ENCODE measurements around the gene BRSK2.

DNA sequence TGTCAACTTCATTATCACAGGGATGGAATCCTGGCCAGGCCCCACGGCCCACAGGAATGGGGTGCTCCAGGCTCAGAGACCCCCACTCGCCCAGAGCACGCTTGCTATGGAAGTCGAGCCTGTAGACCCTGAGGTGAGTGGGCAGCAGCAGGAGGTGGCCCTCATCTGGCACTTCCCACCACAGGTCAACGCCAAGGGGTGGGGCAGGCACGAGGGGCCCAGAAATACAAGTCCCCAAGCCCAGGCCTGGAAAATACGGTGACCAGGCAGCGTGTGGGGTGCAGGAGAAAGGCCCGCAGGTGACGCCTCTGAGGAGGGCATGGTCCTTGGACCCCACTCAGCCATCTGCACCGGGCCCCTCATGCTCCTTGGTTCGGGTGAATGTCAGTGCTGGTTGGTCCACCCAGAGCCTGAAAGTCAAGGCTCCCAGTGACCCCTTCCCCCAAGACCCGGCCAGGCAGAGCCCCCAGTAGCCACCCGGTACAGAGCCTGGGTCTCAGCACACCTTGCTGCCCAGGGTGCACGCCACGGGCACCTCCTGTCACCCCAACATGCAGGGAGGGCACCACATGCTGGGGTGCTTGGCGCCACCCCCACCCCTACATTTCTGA lies 94.4 kb downstream of the BRSK2 start:
- TF ChIP-seq CEBPB (IDR thresholded peaks at IDR 0.05) (no peak), CREB1 (IDR thresholded peaks at IDR 0.05; ENCODE audit: low read depth) (no peak), EGR1 (IDR thresholded peaks at IDR 0.05) (no peak), RAD21 (IDR thresholded peaks at IDR 0.05; ENCODE audit: low read depth) (no peak), YY1 (IDR thresholded peaks at IDR 0.05; ENCODE audit: low read depth) (no peak), FOXM1 (IDR thresholded peaks at IDR 0.05; ENCODE audit: borderline replicate concordance, low read depth) (no peak), TAF1 (IDR thresholded peaks at IDR 0.05; ENCODE audit: low read depth) (no peak), TCF12 (IDR thresholded peaks at IDR 0.05; ENCODE audit: low read depth) (no peak)
- TF ChIP-seq, protein P1, sequence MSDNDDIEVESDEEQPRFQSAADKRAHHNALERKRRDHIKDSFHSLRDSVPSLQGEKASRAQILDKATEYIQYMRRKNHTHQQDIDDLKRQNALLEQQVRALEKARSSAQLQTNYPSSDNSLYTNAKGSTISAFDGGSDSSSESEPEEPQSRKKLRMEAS (IDR thresholded peaks at IDR 0.05), result no peak
- TF ChIP-seq, protein P2, sequence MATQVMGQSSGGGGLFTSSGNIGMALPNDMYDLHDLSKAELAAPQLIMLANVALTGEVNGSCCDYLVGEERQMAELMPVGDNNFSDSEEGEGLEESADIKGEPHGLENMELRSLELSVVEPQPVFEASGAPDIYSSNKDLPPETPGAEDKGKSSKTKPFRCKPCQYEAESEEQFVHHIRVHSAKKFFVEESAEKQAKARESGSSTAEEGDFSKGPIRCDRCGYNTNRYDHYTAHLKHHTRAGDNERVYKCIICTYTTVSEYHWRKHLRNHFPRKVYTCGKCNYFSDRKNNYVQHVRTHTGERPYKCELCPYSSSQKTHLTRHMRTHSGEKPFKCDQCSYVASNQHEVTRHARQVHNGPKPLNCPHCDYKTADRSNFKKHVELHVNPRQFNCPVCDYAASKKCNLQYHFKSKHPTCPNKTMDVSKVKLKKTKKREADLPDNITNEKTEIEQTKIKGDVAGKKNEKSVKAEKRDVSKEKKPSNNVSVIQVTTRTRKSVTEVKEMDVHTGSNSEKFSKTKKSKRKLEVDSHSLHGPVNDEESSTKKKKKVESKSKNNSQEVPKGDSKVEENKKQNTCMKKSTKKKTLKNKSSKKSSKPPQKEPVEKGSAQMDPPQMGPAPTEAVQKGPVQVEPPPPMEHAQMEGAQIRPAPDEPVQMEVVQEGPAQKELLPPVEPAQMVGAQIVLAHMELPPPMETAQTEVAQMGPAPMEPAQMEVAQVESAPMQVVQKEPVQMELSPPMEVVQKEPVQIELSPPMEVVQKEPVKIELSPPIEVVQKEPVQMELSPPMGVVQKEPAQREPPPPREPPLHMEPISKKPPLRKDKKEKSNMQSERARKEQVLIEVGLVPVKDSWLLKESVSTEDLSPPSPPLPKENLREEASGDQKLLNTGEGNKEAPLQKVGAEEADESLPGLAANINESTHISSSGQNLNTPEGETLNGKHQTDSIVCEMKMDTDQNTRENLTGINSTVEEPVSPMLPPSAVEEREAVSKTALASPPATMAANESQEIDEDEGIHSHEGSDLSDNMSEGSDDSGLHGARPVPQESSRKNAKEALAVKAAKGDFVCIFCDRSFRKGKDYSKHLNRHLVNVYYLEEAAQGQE (IDR thresholded peaks at IDR 0.05; ENCODE audit: low read depth), result no peak
